ENCODE measurements around the gene SH3PXD2A.
"Not testable (repeated sequence)": the region's sequence is repeated elsewhere in the genome, so short reads cannot be mapped to it uniquely, and the experiment has no call there.

The SH3PXD2A gene

GRCh38 chr10:103677486-103678177 lies 177.7 kb downstream of the SH3PXD2A start:
- no peak for DNase-seq

- DNase-seq, result no peak
Observed at GRCh38 chr10:103676851-103677417, 178.4 kb downstream of the SH3PXD2A start.

- no peak for DNase-seq
Observed at GRCh38 chr10:103676058-103676785, 179.2 kb downstream of the SH3PXD2A start.

GRCh38 chr10:103673606-103674005 lies 181.8 kb downstream of the SH3PXD2A start:
- DNase-seq, result no peak

GRCh38 chr10:103672345-103672744 lies 183.0 kb downstream of the SH3PXD2A start:
- no peak for DNase-seq

- no peak for DNase-seq
Observed at GRCh38 chr10:103671126-103671895, 184.1 kb downstream of the SH3PXD2A start.

GRCh38 chr10:103669944-103670343 lies 185.4 kb downstream of the SH3PXD2A start:
- DNase-seq, result no peak

- no peak for DNase-seq
Observed at GRCh38 chr10:103669243-103669929, 186.0 kb downstream of the SH3PXD2A start.

- no peak for DNase-seq
Observed at GRCh38 chr10:103668351-103669242, 186.8 kb downstream of the SH3PXD2A start.

- DNase-seq, result no peak
Observed at GRCh38 chr10:103667356-103667755, 188.0 kb downstream of the SH3PXD2A start.

- no peak for DNase-seq
Observed at GRCh38 chr10:103666762-103667150, 188.6 kb downstream of the SH3PXD2A start.

GRCh38 chr10:103666087-103666761 lies 189.2 kb downstream of the SH3PXD2A start:
- DNase-seq, result no peak

- no peak for DNase-seq
Observed at GRCh38 chr10:103665162-103665889, 190.1 kb downstream of the SH3PXD2A start.

- no peak for DNase-seq
Observed at GRCh38 chr10:103663802-103664201, 191.6 kb downstream of the SH3PXD2A start.

- DNase-seq, result no peak
Observed at GRCh38 chr10:103663236-103663635, 192.1 kb downstream of the SH3PXD2A start.

- DNase-seq, result not testable (repeated sequence)
Observed at GRCh38 chr10:103662704-103663103, 192.7 kb downstream of the SH3PXD2A start.

GRCh38 chr10:103661198-103661950 lies 194.0 kb downstream of the SH3PXD2A start:
- peak; percentile 13 for DNase-seq

- no peak for DNase-seq
Observed at GRCh38 chr10:103660364-103661197, 194.8 kb downstream of the SH3PXD2A start.
